Suprapubic skin (tissue), 4 donors: Measurements from ENCODE around the gene SEMA5A.

Source experiments
- EP300 ChIP-seq: sonication (generic); formaldehyde crosslinking; IDR thresholded peaks from one replicate; pipeline ENCODE4 v1.6.1; 2017; ENCODE audit warnings: antibody characterized with exemption
- POLR2AphosphoS5 ChIP-seq, 3 donors: sonication (generic); formaldehyde crosslinking; IDR thresholded peaks; one replicate each; pipeline ENCODE4 v1.6.1; 2017; ENCODE audit warnings: antibody characterized with exemption in 3 of 3
- TF ChIP-seq, protein P1 (sequence below), 2 donors: fragments of 200-600 bp in 1 of 2; fragments of 450-650 bp in 1 of 2; sonication (generic) in 1 of 2; IDR thresholded peaks; one replicate each; pipeline ENCODE4 v1.5.1; 2016 to 2019; ENCODE audit warnings: antibody characterized with exemption in 2 of 2, mild to moderate bottlenecking in 1 of 2, moderate library complexity in 1 of 2

DNA sequence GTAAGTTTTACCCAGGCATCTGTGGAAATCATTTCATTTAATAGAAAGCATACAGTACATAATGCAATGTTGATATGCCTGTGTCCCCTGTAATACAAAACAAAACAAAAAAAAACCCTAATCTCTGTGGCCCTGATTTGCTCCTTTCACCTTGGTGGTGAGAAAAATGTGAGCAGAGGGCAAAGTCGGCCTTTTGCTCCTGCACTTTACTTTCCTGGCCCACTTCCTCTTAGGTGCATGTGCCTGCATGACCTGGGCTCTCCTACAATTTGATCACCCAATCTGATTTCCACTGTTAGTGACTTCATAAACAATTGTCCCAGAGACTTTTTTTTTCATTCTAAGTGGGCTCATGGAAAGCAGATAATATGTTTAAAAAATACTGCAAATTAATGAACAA lies 424.3 kb downstream of the SEMA5A start:
- TF ChIP-seq, protein P1, sequence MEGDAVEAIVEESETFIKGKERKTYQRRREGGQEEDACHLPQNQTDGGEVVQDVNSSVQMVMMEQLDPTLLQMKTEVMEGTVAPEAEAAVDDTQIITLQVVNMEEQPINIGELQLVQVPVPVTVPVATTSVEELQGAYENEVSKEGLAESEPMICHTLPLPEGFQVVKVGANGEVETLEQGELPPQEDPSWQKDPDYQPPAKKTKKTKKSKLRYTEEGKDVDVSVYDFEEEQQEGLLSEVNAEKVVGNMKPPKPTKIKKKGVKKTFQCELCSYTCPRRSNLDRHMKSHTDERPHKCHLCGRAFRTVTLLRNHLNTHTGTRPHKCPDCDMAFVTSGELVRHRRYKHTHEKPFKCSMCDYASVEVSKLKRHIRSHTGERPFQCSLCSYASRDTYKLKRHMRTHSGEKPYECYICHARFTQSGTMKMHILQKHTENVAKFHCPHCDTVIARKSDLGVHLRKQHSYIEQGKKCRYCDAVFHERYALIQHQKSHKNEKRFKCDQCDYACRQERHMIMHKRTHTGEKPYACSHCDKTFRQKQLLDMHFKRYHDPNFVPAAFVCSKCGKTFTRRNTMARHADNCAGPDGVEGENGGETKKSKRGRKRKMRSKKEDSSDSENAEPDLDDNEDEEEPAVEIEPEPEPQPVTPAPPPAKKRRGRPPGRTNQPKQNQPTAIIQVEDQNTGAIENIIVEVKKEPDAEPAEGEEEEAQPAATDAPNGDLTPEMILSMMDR (IDR thresholded peaks at IDR 0.05): no peak
- TF ChIP-seq EP300: no peak
- TF ChIP-seq POLR2AphosphoS5 (IDR thresholded peaks at IDR 0.05): no peak
